Neural progenitor cell (in vitro differentiated cells): ENCODE results near the gene AGBL4. TPM values are rescaled to one million over a fixed set of nuclear protein-coding genes. Genes with fewer than 3 reads are reported as not detected.

Source experiments
- DNase-seq: peaks from one replicate; pipeline ENCODE4 v3.0.0-alpha.2; 2016; ENCODE audit warnings: low spot score
- H2AFZ ChIP-seq: fragments of 200-600 bp; sonication (generic); replicated peaks from 2 replicates; pipeline ENCODE4 v1.6.1; 2016; ENCODE audit warnings: antibody characterized with exemption
- H3F3A ChIP-seq: fragments of 200-600 bp; sonication (generic); 2 replicates; pipeline ENCODE4 v1.6.1; 2016; ENCODE audit warnings: antibody characterized with exemption, low read depth
- H3K27ac ChIP-seq: fragments of 200-600 bp; sonication (generic); 2 replicates; pipeline ENCODE4 v1.5.1; 2016; ENCODE audit warnings: mild to moderate bottlenecking
- H3K27me3 ChIP-seq: fragments of 200-600 bp; sonication (generic); 2 replicates; pipeline ENCODE4 v1.6.1; 2016; ENCODE audit warnings: mild to moderate bottlenecking, moderate library complexity
- H3K36me3 ChIP-seq: fragments of 200-600 bp; sonication (generic); 2 replicates; pipeline ENCODE4 v1.5.1; 2016
- H3K4me1 ChIP-seq: fragments of 200-600 bp; sonication (generic); 2 replicates; pipeline ENCODE4 v1.6.1; 2016; ENCODE audit warnings: mixed run types
- H3K4me2 ChIP-seq: fragments of 200-600 bp; sonication (generic); 2 replicates; pipeline ENCODE4 v1.6.1; 2016
- H3K4me3 ChIP-seq: fragments of 200-600 bp; sonication (generic); 2 replicates; pipeline ENCODE4 v1.5.1; 2016
- H3K79me2 ChIP-seq: fragments of 200-600 bp; sonication (generic); 2 replicates; pipeline ENCODE4 v1.6.1; 2016; ENCODE audit warnings: low read depth
- H3K9ac ChIP-seq: fragments of 200-600 bp; sonication (generic); 2 replicates; pipeline ENCODE4 v1.6.1; 2016
- H3K9me3 ChIP-seq: fragments of 200-600 bp; sonication (generic); 2 replicates; pipeline ENCODE4 v1.5.1; 2016; ENCODE audit warnings: low read depth
- H4K20me1 ChIP-seq: fragments of 200-600 bp; sonication (generic); 2 replicates; pipeline ENCODE4 v1.6.1; 2016; ENCODE audit warnings: low read depth
- H3K27ac Mint-ChIP-seq: 3 replicates; pipeline ENCODE4 v1.8.0; 2021; ENCODE audit warnings: mixed read lengths
- H3K27me3 Mint-ChIP-seq: 2 replicates; pipeline ENCODE4 v1.8.0; 2022; ENCODE audit warnings: low read depth, mild to moderate bottlenecking, inconsistent platforms, moderate library complexity, mixed read lengths; ENCODE audit not compliant: insufficient read depth
- H3K36me3 Mint-ChIP-seq: 3 replicates; pipeline ENCODE4 v1.8.0; 2021; ENCODE audit warnings: mixed read lengths
- H3K4me1 Mint-ChIP-seq: 3 replicates; pipeline ENCODE4 v1.8.0; 2021; ENCODE audit warnings: mixed read lengths
- H3K4me3 Mint-ChIP-seq: 3 replicates; pipeline ENCODE4 v1.8.0; 2021; ENCODE audit warnings: mild to moderate bottlenecking, moderate library complexity, mixed read lengths
- H3K9me3 Mint-ChIP-seq: 3 replicates; pipeline ENCODE4 v1.8.0; 2020; ENCODE audit warnings: mixed read lengths
- EZH2 ChIP-seq: fragments of 200-600 bp; sonication (generic); IDR thresholded peaks from 2 replicates; pipeline ENCODE4 v1.6.1; 2017; ENCODE audit warnings: antibody characterized with exemption, mild to moderate bottlenecking, moderate library complexity
- EZH2phosphoT487 ChIP-seq: fragments of 200-600 bp; sonication (generic); IDR thresholded peaks from 2 replicates; pipeline ENCODE4 v1.6.1; 2017; ENCODE audit warnings: antibody characterized with exemption
- total RNA-seq: library from RNA; depleted of rRNA; stranded (reverse); fragments of >200 nt; gene quantifications from 2 replicates; pipeline ENCODE4 v1.2.3, GENCODE V29; 2015; ENCODE audit warnings: low replicate concordance
- TF ChIP-seq, protein P1 (sequence below): fragments of 200-600 bp; sonication (generic); IDR thresholded peaks from 2 replicates; pipeline ENCODE4 v1.5.1; 2017; ENCODE audit warnings: antibody characterized with exemption, mild to moderate bottlenecking

The AGBL4 gene
- total RNA-seq, 1 donor from 2014 or later, result 1.5 TPM

DNA sequence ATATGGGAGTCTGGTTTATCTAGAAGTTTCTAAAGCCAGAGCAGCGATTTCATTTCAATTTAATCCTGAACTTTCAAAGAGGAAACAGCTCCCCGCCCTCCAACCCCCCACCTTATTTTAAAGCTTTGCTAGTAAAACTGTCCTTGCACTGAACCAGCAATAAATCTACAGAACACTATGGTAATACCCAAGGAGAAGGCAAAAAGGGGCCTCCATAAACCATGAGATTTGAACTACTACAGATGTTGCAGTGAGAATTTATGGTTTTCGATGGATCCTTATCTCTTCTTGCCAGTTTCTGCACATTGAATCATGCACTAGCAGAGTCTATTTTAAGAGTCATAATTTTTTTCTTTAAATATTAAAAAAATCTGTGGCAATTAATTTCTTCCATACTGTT is 1182.3 kb downstream of the AGBL4 start:
- Mint-ChIP-seq H3K36me3 (no peaks in the 10 kb centered on the region), H3K27me3 (peaks cover 2% of the 10 kb centered on the region), H3K4me1 (no peaks in the 10 kb centered on the region), H3K27ac (no peak overlapping the region), H3K9me3 (no peaks in the 10 kb centered on the region), H3K4me3 (no peak overlapping the region)
- Histone ChIP-seq H3K27me3 (peaks cover 23% of the 10 kb centered on the region), H3K27ac (no peak overlapping the region), H3K36me3 (no peaks in the 10 kb centered on the region), H3K4me3 (no peak overlapping the region), H2AFZ (no peak overlapping the region), H3K4me1 (no peaks in the 10 kb centered on the region), H3F3A (no peaks in the 10 kb centered on the region), H4K20me1 (no peaks in the 10 kb centered on the region), H3K9ac (no peak overlapping the region), H3K9me3 (no peaks in the 10 kb centered on the region), H3K79me2 (no peaks in the 10 kb centered on the region), H3K4me2 (no peak overlapping the region)
- TF ChIP-seq EZH2phosphoT487 (no peak), EZH2 (no peak)
- TF ChIP-seq, protein P1, sequence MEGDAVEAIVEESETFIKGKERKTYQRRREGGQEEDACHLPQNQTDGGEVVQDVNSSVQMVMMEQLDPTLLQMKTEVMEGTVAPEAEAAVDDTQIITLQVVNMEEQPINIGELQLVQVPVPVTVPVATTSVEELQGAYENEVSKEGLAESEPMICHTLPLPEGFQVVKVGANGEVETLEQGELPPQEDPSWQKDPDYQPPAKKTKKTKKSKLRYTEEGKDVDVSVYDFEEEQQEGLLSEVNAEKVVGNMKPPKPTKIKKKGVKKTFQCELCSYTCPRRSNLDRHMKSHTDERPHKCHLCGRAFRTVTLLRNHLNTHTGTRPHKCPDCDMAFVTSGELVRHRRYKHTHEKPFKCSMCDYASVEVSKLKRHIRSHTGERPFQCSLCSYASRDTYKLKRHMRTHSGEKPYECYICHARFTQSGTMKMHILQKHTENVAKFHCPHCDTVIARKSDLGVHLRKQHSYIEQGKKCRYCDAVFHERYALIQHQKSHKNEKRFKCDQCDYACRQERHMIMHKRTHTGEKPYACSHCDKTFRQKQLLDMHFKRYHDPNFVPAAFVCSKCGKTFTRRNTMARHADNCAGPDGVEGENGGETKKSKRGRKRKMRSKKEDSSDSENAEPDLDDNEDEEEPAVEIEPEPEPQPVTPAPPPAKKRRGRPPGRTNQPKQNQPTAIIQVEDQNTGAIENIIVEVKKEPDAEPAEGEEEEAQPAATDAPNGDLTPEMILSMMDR, result no peak
- DNase-seq, result no peak

- no peaks in the 10 kb centered on the region for H3K36me3 ChIP-seq
- TF ChIP-seq EZH2 (no peak), EZH2phosphoT487 (no peak)
- TF ChIP-seq, protein P1, result no peak
- H3K4me3 ChIP-seq, result no peak overlapping the region
- H3K9me3 Mint-ChIP-seq, result no peaks in the 10 kb centered on the region
- no peaks in the 10 kb centered on the region for H3K79me2 ChIP-seq
- no peaks in the 10 kb centered on the region for H3K36me3 Mint-ChIP-seq
- DNase-seq, result no peak
- H3K27ac Mint-ChIP-seq, result no peak overlapping the region
- no peak overlapping the region for H2AFZ ChIP-seq
- no peaks in the 10 kb centered on the region for H3F3A ChIP-seq
- H4K20me1 ChIP-seq, result no peaks in the 10 kb centered on the region
- H3K27ac ChIP-seq, result no peak overlapping the region
- H3K4me1 Mint-ChIP-seq, result no peaks in the 10 kb centered on the region
- peaks cover 12% of the 10 kb centered on the region for H3K27me3 ChIP-seq
- H3K27me3 Mint-ChIP-seq, result peaks cover 4% of the 10 kb centered on the region
- H3K4me3 Mint-ChIP-seq, result no peak overlapping the region
- H3K9ac ChIP-seq, result no peak overlapping the region
- H3K9me3 ChIP-seq, result no peaks in the 10 kb centered on the region
- H3K4me1 ChIP-seq, result no peaks in the 10 kb centered on the region
- no peak overlapping the region for H3K4me2 ChIP-seq
Measured at GRCh38 chr1:48831120-48831978, 1192.4 kb downstream of the AGBL4 start.

GRCh38 chr1:48830715-48831114 is 1193.0 kb downstream of the AGBL4 start:
- Histone ChIP-seq H3K27me3 (peaks cover 19% of the 10 kb centered on the region), H3K79me2 (no peaks in the 10 kb centered on the region), H2AFZ (no peak overlapping the region), H3K27ac (no peak overlapping the region), H4K20me1 (no peaks in the 10 kb centered on the region), H3K9ac (no peak overlapping the region), H3K36me3 (no peaks in the 10 kb centered on the region), H3K4me3 (no peak overlapping the region), H3K9me3 (no peaks in the 10 kb centered on the region), H3K4me1 (no peaks in the 10 kb centered on the region), H3F3A (no peaks in the 10 kb centered on the region), H3K4me2 (no peak overlapping the region)
- H3K4me3 Mint-ChIP-seq, result no peak overlapping the region
- DNase-seq, result no peak
- no peak for TF ChIP-seq EZH2phosphoT487
- TF ChIP-seq EZH2, result no peak
- TF ChIP-seq, protein P1, result no peak
- no peaks in the 10 kb centered on the region for H3K36me3 Mint-ChIP-seq
- no peaks in the 10 kb centered on the region for H3K4me1 Mint-ChIP-seq
- no peaks in the 10 kb centered on the region for H3K9me3 Mint-ChIP-seq
- peaks cover 4% of the 10 kb centered on the region for H3K27me3 Mint-ChIP-seq
- H3K27ac Mint-ChIP-seq, result no peak overlapping the region
